Measurements from ENCODE around the gene SUSD1. TPM values are rescaled to one million over a fixed set of nuclear protein-coding genes. Genes with fewer than 3 reads are reported as not detected.

SUSD1 gene
- total RNA-seq, 1 experiment from 2014 or later, result 7.9 TPM

GRCh38 chr9:112157087-112157486, 18.0 kb downstream of the SUSD1 start:
- BruUV-seq (replicated peaks), result no TSS peak
- no peak overlapping the region for H3K9ac ChIP-seq (ENCODE audit: low read length)
- CTCF ChIA-PET, result no interaction called here
- H3K27me3 ChIP-seq (ENCODE audit: insufficient read depth, low read length), result no peaks in the 10 kb centered on the region
- no peaks in the 10 kb centered on the region for H3K4me1 ChIP-seq (ENCODE audit: control insufficient read depth in 1 of 2, insufficient read depth in 2 of 2, low read length in 2 of 2)
- no peak overlapping the region for H3K4me2 ChIP-seq (ENCODE audit: low read length)
- RAD21 ChIA-PET (ENCODE audit: low non-redundant PET in 1 of 2, low total read pairs in 2 of 2, uncharacterized antibody in 2 of 2, unreplicated experiment in 2 of 2), result no interaction called here
- H4K20me1 ChIP-seq (ENCODE audit: insufficient read depth), result no peaks in the 10 kb centered on the region
- H3K27ac ChIP-seq (ENCODE audit: low read depth, low read length), result no peak overlapping the region
- no peak for ATAC-seq
- no peaks in the 10 kb centered on the region for H3K36me3 ChIP-seq (ENCODE audit: control insufficient read depth in 1 of 2, insufficient read depth in 2 of 2, low read length in 2 of 2)
- TF ChIP-seq SIN3A (IDR thresholded peaks at IDR 0.05; ENCODE audit: low read depth) (no peak), TCF7L2 (IDR thresholded peaks at IDR 0.05; ENCODE audit: borderline replicate concordance, extremely low read depth, insufficient read depth, insufficient read length) (no peak), EGR1 (IDR thresholded peaks at IDR 0.05; ENCODE audit: low read depth) (no peak), REST (IDR thresholded peaks at IDR 0.05; ENCODE audit: low read depth) (no peak), POLR2AphosphoS5 (IDR thresholded peaks at IDR 0.05; ENCODE audit: low read depth, low read length) (no peak), ELF1 (IDR thresholded peaks at IDR 0.05; ENCODE audit: borderline replicate concordance, low read depth) (no peak), CTCF (IDR thresholded peaks at IDR 0.05 in 2 of 3, conservative IDR thresholded peaks at IDR 0.05 in 1 of 3; ENCODE audit: borderline replicate concordance in 1 of 3, insufficient read depth in 1 of 3, low read depth in 2 of 3, low read length in 2 of 3) (no peak), MAX (IDR thresholded peaks at IDR 0.05) (no peak), SRF (IDR thresholded peaks at IDR 0.05; ENCODE audit: low read depth) (no peak)
- POLR2A ChIA-PET, result no interaction called here
- no peak overlapping the region for H3K4me3 ChIP-seq (replicated peaks in 1 of 2; ENCODE audit: low read depth in 1 of 2, low read length in 2 of 2)
- no peaks in the 10 kb centered on the region for H3K9me3 ChIP-seq (ENCODE audit: control insufficient read depth in 1 of 2, insufficient read depth in 1 of 2, low read depth in 1 of 2, low read length in 2 of 2)
- intact Hi-C loops (cut with micrococcal nuclease), result no loop called here
- no peaks in the 10 kb centered on the region for H3K9me2 ChIP-seq (ENCODE audit: insufficient read depth)
- DNase-seq (ENCODE audit: low read depth, low spot score), result no peak
- H3K79me2 ChIP-seq (ENCODE audit: insufficient read depth, low read length), result no peaks in the 10 kb centered on the region
- no peak overlapping the region for H2AFZ ChIP-seq (ENCODE audit: low read depth, low read length, poor library complexity, severe bottlenecking)

All from HCT116 (cell line).